Activated naive CD8-positive, alpha-beta T cell treated with anti-CD3 and anti-CD28 coated beads, Interleukin-2, amount 50 U/mL, for 24 hours (primary cell): ENCODE data around the gene POLR3B.
"Not testable (repeated sequence)": the region's sequence is repeated elsewhere in the genome, so short reads cannot be mapped to it uniquely, and the experiment has no call there.

Source experiments
- ATAC-seq: fragments of 150-1000 bp; cut with Tn5 transposase; one replicate; pipeline ENCODE4 v1.10.0; 2021
- DNase-seq: peaks from one replicate; pipeline ENCODE4 v3.0.0; 2021
- H3K27ac Mint-ChIP-seq: one replicate; pipeline ENCODE4 v1.8.0; 2021; ENCODE audit warnings: mild to moderate bottlenecking, mixed read lengths
- H3K27me3 Mint-ChIP-seq: one replicate; pipeline ENCODE4 v1.8.0; 2021; ENCODE audit warnings: mixed read lengths
- H3K36me3 Mint-ChIP-seq: one replicate; pipeline ENCODE4 v1.8.0; 2021; ENCODE audit warnings: low read depth, mixed read lengths
- H3K4me1 Mint-ChIP-seq: one replicate; pipeline ENCODE4 v1.8.0; 2021; ENCODE audit warnings: mixed read lengths
- H3K4me3 Mint-ChIP-seq: one replicate; pipeline ENCODE4 v1.8.0; 2021; ENCODE audit warnings: mild to moderate bottlenecking, moderate library complexity, mixed read lengths
- H3K9me3 Mint-ChIP-seq: one replicate; pipeline ENCODE4 v1.8.0; 2021; ENCODE audit warnings: mixed read lengths

POLR3B gene

GRCh38 chr12:106357549-106358395 lies at the start of gene POLR3B:
POLR3B (plus strand) TSS chr12:106357748; CDS start chr12:106357880, 132 bp downstream.
- H3K27me3 Mint-ChIP-seq: peaks cover 2% of the 10 kb centered on the region
- peaks cover 19% of the 10 kb centered on the region for H3K4me1 Mint-ChIP-seq
- H3K36me3 Mint-ChIP-seq: peaks cover 7% of the 10 kb centered on the region
- peak; percentile 93 for ATAC-seq
- DNase-seq: peak; percentile 95
- H3K4me3 Mint-ChIP-seq: peak within 1 kb of the TSS; percentile 93
- peak within 1 kb of the TSS; percentile 96 for H3K27ac Mint-ChIP-seq
- H3K9me3 Mint-ChIP-seq: no peaks in the 10 kb centered on the region

- Mint-ChIP-seq H3K27ac (peak overlapping the region; percentile 69), H3K27me3 (no peaks in the 10 kb centered on the region)
Observed at GRCh38 chr12:106308121-106308520, 49.4 kb upstream of the POLR3B start.

GRCh38 chr12:106308611-106309010 lies 48.9 kb upstream of the POLR3B start:
- Mint-ChIP-seq H3K4me3 (no peak overlapping the region), H3K9me3 (no peaks in the 10 kb centered on the region), H3K27me3 (no peaks in the 10 kb centered on the region), H3K4me1 (peaks cover 76% of the 10 kb centered on the region), H3K36me3 (no peaks in the 10 kb centered on the region), H3K27ac (peak overlapping the region; percentile 69)
- ATAC-seq: no peak
- no peak for DNase-seq

More at GRCh38 chr12:106308121-106308520, 49.4 kb upstream of the POLR3B start:
- Mint-ChIP-seq H3K4me3 (no peak overlapping the region), H3K4me1 (peaks cover 79% of the 10 kb centered on the region), H3K36me3 (no peaks in the 10 kb centered on the region), H3K9me3 (no peaks in the 10 kb centered on the region)
- peak; percentile 50 for ATAC-seq
- no peak for DNase-seq

- DNase-seq: no peak
- no peak overlapping the region for H3K27ac Mint-ChIP-seq
- no peaks in the 10 kb centered on the region for H3K27me3 Mint-ChIP-seq
- no peaks in the 10 kb centered on the region for H3K9me3 Mint-ChIP-seq
- H3K4me3 Mint-ChIP-seq: no peak overlapping the region
- ATAC-seq: no peak
- H3K36me3 Mint-ChIP-seq: no peaks in the 10 kb centered on the region
- H3K4me1 Mint-ChIP-seq: peaks cover 63% of the 10 kb centered on the region
Observed at GRCh38 chr12:106309671-106310505, 47.7 kb upstream of the POLR3B start.

- peaks cover 55% of the 10 kb centered on the region for H3K4me1 Mint-ChIP-seq
- H3K9me3 Mint-ChIP-seq: no peaks in the 10 kb centered on the region
- peak overlapping the region; percentile 48 for H3K27ac Mint-ChIP-seq
- H3K4me3 Mint-ChIP-seq: no peak overlapping the region
- ATAC-seq (no peak), DNase-seq (no peak)
- no peaks in the 10 kb centered on the region for H3K27me3 Mint-ChIP-seq
- H3K36me3 Mint-ChIP-seq: peaks cover 3% of the 10 kb centered on the region
Observed at GRCh38 chr12:106310687-106311086, 46.9 kb upstream of the POLR3B start.

GRCh38 chr12:106311139-106311538 lies 46.4 kb upstream of the POLR3B start:
- H3K27me3 Mint-ChIP-seq: no peaks in the 10 kb centered on the region
- peak overlapping the region; percentile 13 for H3K27ac Mint-ChIP-seq
- H3K9me3 Mint-ChIP-seq: no peaks in the 10 kb centered on the region

GRCh38 chr12:106313413-106313812 lies 44.1 kb upstream of the POLR3B start:
- H3K27me3 Mint-ChIP-seq, H3K4me3 Mint-ChIP-seq, H3K36me3 Mint-ChIP-seq, H3K27ac Mint-ChIP-seq, H3K9me3 Mint-ChIP-seq, ATAC-seq, DNase-seq: not testable (repeated sequence)
- H3K4me1 Mint-ChIP-seq: peaks cover 34% of the 10 kb centered on the region

More at GRCh38 chr12:106311139-106311538, 46.4 kb upstream of the POLR3B start:
- ATAC-seq: no peak
- no peak overlapping the region for H3K4me3 Mint-ChIP-seq
- H3K4me1 Mint-ChIP-seq: peaks cover 50% of the 10 kb centered on the region
- peaks cover 3% of the 10 kb centered on the region for H3K36me3 Mint-ChIP-seq
- no peak for DNase-seq

- no peak overlapping the region for H3K4me3 Mint-ChIP-seq
- no peaks in the 10 kb centered on the region for H3K9me3 Mint-ChIP-seq
- H3K27me3 Mint-ChIP-seq: no peaks in the 10 kb centered on the region
- peaks cover 15% of the 10 kb centered on the region for H3K4me1 Mint-ChIP-seq
- ATAC-seq: no peak
- H3K36me3 Mint-ChIP-seq: peaks cover 14% of the 10 kb centered on the region
- DNase-seq: no peak
- H3K27ac Mint-ChIP-seq: no peak overlapping the region
Observed at GRCh38 chr12:106315523-106315922, 42.0 kb upstream of the POLR3B start.

- H3K36me3 Mint-ChIP-seq: peaks cover 15% of the 10 kb centered on the region
- H3K27ac Mint-ChIP-seq: no peak overlapping the region
- no peak for ATAC-seq
- no peaks in the 10 kb centered on the region for H3K9me3 Mint-ChIP-seq
- peaks cover 4% of the 10 kb centered on the region for H3K4me1 Mint-ChIP-seq
- no peak for DNase-seq
- H3K27me3 Mint-ChIP-seq: no peaks in the 10 kb centered on the region
- no peak overlapping the region for H3K4me3 Mint-ChIP-seq
Observed at GRCh38 chr12:106317406-106318082, 40.0 kb upstream of the POLR3B start.

- Mint-ChIP-seq H3K27me3 (no peaks in the 10 kb centered on the region), H3K4me3 (no peak overlapping the region), H3K36me3 (peaks cover 25% of the 10 kb centered on the region), H3K4me1 (peaks cover 3% of the 10 kb centered on the region), H3K9me3 (no peaks in the 10 kb centered on the region), H3K27ac (no peak overlapping the region)
- no peak for ATAC-seq
- DNase-seq: no peak
Observed at GRCh38 chr12:106321139-106321850, 36.3 kb upstream of the POLR3B start.

- Mint-ChIP-seq H3K27ac (no peak overlapping the region), H3K4me1 (no peaks in the 10 kb centered on the region), H3K4me3 (no peak overlapping the region), H3K27me3 (no peaks in the 10 kb centered on the region), H3K9me3 (no peaks in the 10 kb centered on the region), H3K36me3 (peaks cover 22% of the 10 kb centered on the region)
- no peak for DNase-seq
- ATAC-seq: no peak
Observed at GRCh38 chr12:106323537-106323936, 34.0 kb upstream of the POLR3B start.

GRCh38 chr12:106327309-106327869 lies 30.2 kb upstream of the POLR3B start:
- Mint-ChIP-seq H3K36me3 (peaks cover 23% of the 10 kb centered on the region), H3K27ac (no peak overlapping the region), H3K4me1 (no peaks in the 10 kb centered on the region), H3K9me3 (no peaks in the 10 kb centered on the region), H3K27me3 (no peaks in the 10 kb centered on the region), H3K4me3 (no peak overlapping the region)
- DNase-seq (no peak), ATAC-seq (no peak)

- no peak for DNase-seq
- Mint-ChIP-seq H3K4me3 (no peak overlapping the region), H3K27me3 (no peaks in the 10 kb centered on the region), H3K9me3 (no peaks in the 10 kb centered on the region), H3K36me3 (peaks cover 18% of the 10 kb centered on the region), H3K4me1 (peaks cover 1% of the 10 kb centered on the region), H3K27ac (no peak overlapping the region)
- ATAC-seq: no peak
Observed at GRCh38 chr12:106328735-106329134, 28.8 kb upstream of the POLR3B start.
